ENCODE data around the gene ABCA6.

ABCA6 gene

GRCh38 chr17:69042308-69042707 lies 99.4 kb downstream of the ABCA6 start:
- H3K27ac Mint-ChIP-seq = no peak overlapping the region
- H3K27me3 Mint-ChIP-seq (ENCODE audit: low read depth, poor library complexity) = no peaks in the 10 kb centered on the region
- peaks cover 24% of the 10 kb centered on the region for H3K9me3 Mint-ChIP-seq
- no peak for DNase-seq
- H3K36me3 Mint-ChIP-seq (ENCODE audit: low read depth) = peaks cover 2% of the 10 kb centered on the region
- peaks cover 4% of the 10 kb centered on the region for H3K4me1 Mint-ChIP-seq
- H3K4me3 Mint-ChIP-seq = no peak overlapping the region
- TF ChIP-seq, protein P1, sequence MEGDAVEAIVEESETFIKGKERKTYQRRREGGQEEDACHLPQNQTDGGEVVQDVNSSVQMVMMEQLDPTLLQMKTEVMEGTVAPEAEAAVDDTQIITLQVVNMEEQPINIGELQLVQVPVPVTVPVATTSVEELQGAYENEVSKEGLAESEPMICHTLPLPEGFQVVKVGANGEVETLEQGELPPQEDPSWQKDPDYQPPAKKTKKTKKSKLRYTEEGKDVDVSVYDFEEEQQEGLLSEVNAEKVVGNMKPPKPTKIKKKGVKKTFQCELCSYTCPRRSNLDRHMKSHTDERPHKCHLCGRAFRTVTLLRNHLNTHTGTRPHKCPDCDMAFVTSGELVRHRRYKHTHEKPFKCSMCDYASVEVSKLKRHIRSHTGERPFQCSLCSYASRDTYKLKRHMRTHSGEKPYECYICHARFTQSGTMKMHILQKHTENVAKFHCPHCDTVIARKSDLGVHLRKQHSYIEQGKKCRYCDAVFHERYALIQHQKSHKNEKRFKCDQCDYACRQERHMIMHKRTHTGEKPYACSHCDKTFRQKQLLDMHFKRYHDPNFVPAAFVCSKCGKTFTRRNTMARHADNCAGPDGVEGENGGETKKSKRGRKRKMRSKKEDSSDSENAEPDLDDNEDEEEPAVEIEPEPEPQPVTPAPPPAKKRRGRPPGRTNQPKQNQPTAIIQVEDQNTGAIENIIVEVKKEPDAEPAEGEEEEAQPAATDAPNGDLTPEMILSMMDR (IDR thresholded peaks at IDR 0.05) = no peak

DNA sequence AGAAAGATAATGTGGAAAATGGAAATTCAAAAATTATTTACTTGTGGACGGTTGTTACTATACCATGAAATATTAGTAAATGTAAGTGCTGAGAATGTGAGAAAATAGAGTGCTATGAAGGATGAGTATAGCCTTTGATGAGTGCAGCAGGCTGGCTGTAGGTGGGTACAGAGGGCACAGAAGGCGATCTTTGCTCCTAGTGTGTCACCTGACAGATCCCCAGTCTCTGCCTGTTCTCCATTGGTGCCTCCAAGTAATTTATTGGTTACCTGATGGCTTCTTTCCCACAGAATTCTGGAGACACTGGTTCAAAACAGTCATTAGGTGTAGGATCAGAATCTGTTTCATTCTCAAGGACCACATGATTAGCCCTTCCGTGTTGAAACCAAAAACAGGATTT lies 109.9 kb downstream of the ABCA6 start:
- H3K4me1 Mint-ChIP-seq = peaks cover 6% of the 10 kb centered on the region
- no peak overlapping the region for H3K27ac Mint-ChIP-seq

GRCh38 chr17:69030169-69030568 lies 111.5 kb downstream of the ABCA6 start:
- H3K27ac Mint-ChIP-seq = no peak overlapping the region
- H3K9me3 Mint-ChIP-seq = no peaks in the 10 kb centered on the region
- no peak for DNase-seq
- TF ChIP-seq, protein P1 (IDR thresholded peaks at IDR 0.05) = no peak
- H3K4me3 Mint-ChIP-seq = no peak overlapping the region
- peaks cover 6% of the 10 kb centered on the region for H3K4me1 Mint-ChIP-seq
- H3K36me3 Mint-ChIP-seq (ENCODE audit: low read depth) = no peaks in the 10 kb centered on the region
- H3K27me3 Mint-ChIP-seq (ENCODE audit: low read depth, poor library complexity) = peaks cover 3% of the 10 kb centered on the region

More for the DNA sequence above, 109.9 kb downstream of the ABCA6 start:
- TF ChIP-seq, protein P1 (IDR thresholded peaks at IDR 0.05) = no peak
- peaks cover 4% of the 10 kb centered on the region for H3K36me3 Mint-ChIP-seq (ENCODE audit: low read depth)
- H3K4me3 Mint-ChIP-seq = no peak overlapping the region
- H3K9me3 Mint-ChIP-seq = peaks cover 13% of the 10 kb centered on the region
- no peak for DNase-seq
- H3K27me3 Mint-ChIP-seq (ENCODE audit: low read depth, poor library complexity) = no peaks in the 10 kb centered on the region

All from nephron progenitor cell (in vitro differentiated cells).